ENCODE measurements around the gene NUBPL.

The NUBPL gene

GRCh38 chr14:31544816-31545215, 16.4 kb upstream of the NUBPL start:
- TF ChIP-seq TEAD4 (IDR thresholded peaks at IDR 0.05), result no peak
- no peak for TF ChIP-seq FOXM1 (IDR thresholded peaks at IDR 0.05; ENCODE audit: borderline replicate concordance, low read depth)
- TF ChIP-seq TAF1 (IDR thresholded peaks at IDR 0.05; ENCODE audit: low read depth), result no peak
- TF ChIP-seq TCF12 (IDR thresholded peaks at IDR 0.05; ENCODE audit: low read depth), result no peak
- no peak for TF ChIP-seq YY1 (IDR thresholded peaks at IDR 0.05; ENCODE audit: low read depth)
- no peak for TF ChIP-seq MAX (IDR thresholded peaks at IDR 0.05)
- TF ChIP-seq EP300 (IDR thresholded peaks at IDR 0.05; ENCODE audit: borderline replicate concordance), result no peak

DNA sequence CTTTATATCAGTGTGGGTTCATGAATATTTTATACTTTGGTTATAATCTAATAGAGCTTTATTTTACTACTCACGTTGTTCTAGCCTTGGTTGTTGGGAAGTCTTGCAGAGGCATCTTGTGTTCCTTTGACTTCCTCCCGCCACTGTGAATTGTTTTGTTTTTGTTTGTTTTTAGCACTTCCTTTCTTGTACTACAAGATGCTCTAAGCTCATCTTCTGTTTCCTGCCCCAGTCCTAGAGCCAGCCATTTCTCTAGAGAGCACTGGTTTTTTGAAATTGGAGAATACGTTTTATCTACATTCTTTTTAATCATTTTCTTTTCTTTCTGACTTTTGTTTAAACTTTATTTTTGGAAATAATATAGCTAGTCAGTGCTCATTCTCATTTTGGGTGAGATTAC, 15.9 kb upstream of the NUBPL start:
- TF ChIP-seq CREB1 (IDR thresholded peaks at IDR 0.05; ENCODE audit: low read depth), result no peak
- TF ChIP-seq FOXM1 (IDR thresholded peaks at IDR 0.05; ENCODE audit: borderline replicate concordance, low read depth), result no peak
- TF ChIP-seq ZBTB7A (IDR thresholded peaks at IDR 0.05; ENCODE audit: low read depth), result no peak
- no peak for TF ChIP-seq TEAD4 (IDR thresholded peaks at IDR 0.05)
- no peak for TF ChIP-seq MAX (IDR thresholded peaks at IDR 0.05)
- TF ChIP-seq, protein P1, sequence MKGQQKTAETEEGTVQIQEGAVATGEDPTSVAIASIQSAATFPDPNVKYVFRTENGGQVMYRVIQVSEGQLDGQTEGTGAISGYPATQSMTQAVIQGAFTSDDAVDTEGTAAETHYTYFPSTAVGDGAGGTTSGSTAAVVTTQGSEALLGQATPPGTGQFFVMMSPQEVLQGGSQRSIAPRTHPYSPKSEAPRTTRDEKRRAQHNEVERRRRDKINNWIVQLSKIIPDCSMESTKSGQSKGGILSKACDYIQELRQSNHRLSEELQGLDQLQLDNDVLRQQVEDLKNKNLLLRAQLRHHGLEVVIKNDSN (IDR thresholded peaks at IDR 0.05), result no peak
- no peak for TF ChIP-seq EGR1 (IDR thresholded peaks at IDR 0.05)
- no peak for TF ChIP-seq EP300 (IDR thresholded peaks at IDR 0.05; ENCODE audit: borderline replicate concordance)
- no peak for TF ChIP-seq RAD21 (IDR thresholded peaks at IDR 0.05; ENCODE audit: low read depth)
- TF ChIP-seq YY1 (IDR thresholded peaks at IDR 0.05; ENCODE audit: low read depth), result no peak
- TF ChIP-seq TAF1 (IDR thresholded peaks at IDR 0.05; ENCODE audit: low read depth), result no peak
- TF ChIP-seq NFIC (IDR thresholded peaks at IDR 0.05), result no peak
- TF ChIP-seq, protein P2, sequence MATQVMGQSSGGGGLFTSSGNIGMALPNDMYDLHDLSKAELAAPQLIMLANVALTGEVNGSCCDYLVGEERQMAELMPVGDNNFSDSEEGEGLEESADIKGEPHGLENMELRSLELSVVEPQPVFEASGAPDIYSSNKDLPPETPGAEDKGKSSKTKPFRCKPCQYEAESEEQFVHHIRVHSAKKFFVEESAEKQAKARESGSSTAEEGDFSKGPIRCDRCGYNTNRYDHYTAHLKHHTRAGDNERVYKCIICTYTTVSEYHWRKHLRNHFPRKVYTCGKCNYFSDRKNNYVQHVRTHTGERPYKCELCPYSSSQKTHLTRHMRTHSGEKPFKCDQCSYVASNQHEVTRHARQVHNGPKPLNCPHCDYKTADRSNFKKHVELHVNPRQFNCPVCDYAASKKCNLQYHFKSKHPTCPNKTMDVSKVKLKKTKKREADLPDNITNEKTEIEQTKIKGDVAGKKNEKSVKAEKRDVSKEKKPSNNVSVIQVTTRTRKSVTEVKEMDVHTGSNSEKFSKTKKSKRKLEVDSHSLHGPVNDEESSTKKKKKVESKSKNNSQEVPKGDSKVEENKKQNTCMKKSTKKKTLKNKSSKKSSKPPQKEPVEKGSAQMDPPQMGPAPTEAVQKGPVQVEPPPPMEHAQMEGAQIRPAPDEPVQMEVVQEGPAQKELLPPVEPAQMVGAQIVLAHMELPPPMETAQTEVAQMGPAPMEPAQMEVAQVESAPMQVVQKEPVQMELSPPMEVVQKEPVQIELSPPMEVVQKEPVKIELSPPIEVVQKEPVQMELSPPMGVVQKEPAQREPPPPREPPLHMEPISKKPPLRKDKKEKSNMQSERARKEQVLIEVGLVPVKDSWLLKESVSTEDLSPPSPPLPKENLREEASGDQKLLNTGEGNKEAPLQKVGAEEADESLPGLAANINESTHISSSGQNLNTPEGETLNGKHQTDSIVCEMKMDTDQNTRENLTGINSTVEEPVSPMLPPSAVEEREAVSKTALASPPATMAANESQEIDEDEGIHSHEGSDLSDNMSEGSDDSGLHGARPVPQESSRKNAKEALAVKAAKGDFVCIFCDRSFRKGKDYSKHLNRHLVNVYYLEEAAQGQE (IDR thresholded peaks at IDR 0.05; ENCODE audit: low read depth), result no peak

DNA sequence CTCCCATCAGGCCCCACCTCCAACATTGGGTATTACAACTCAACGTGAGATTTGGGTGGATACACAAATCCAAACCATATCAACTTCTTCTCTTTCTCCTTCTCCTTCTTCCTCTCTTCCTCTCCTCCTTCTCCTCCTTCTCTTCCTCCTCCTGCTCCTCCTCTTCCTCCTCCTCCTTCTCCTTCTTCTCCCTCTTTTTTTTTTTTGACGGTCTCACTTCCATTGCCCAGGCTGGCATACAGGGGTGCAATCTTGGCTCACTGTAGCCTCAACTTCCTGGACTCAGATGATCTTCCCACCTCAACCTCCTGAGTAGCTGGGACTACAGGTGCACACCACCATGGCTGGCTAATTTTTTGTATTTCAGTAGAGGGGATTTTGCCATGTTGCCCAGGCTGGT, 11.4 kb upstream of the NUBPL start:
- no peak for TF ChIP-seq CEBPB (IDR thresholded peaks at IDR 0.05)
- TF ChIP-seq RAD21 (IDR thresholded peaks at IDR 0.05; ENCODE audit: low read depth), result no peak
- TF ChIP-seq CREB1 (IDR thresholded peaks at IDR 0.05; ENCODE audit: low read depth), result no peak
- TF ChIP-seq TAF1 (IDR thresholded peaks at IDR 0.05; ENCODE audit: low read depth), result no peak
- TF ChIP-seq YY1 (IDR thresholded peaks at IDR 0.05; ENCODE audit: low read depth), result no peak
- TF ChIP-seq EGR1 (IDR thresholded peaks at IDR 0.05), result no peak
- TF ChIP-seq MAX (IDR thresholded peaks at IDR 0.05), result no peak
- TF ChIP-seq NFIC (IDR thresholded peaks at IDR 0.05), result no peak
- TF ChIP-seq ZBTB7A (IDR thresholded peaks at IDR 0.05; ENCODE audit: low read depth), result no peak
- TF ChIP-seq TEAD4 (IDR thresholded peaks at IDR 0.05), result no peak
- TF ChIP-seq, protein P2 (IDR thresholded peaks at IDR 0.05; ENCODE audit: low read depth), result no peak
- TF ChIP-seq TCF12 (IDR thresholded peaks at IDR 0.05; ENCODE audit: low read depth), result no peak
- TF ChIP-seq EP300 (IDR thresholded peaks at IDR 0.05; ENCODE audit: borderline replicate concordance), result no peak

DNA sequence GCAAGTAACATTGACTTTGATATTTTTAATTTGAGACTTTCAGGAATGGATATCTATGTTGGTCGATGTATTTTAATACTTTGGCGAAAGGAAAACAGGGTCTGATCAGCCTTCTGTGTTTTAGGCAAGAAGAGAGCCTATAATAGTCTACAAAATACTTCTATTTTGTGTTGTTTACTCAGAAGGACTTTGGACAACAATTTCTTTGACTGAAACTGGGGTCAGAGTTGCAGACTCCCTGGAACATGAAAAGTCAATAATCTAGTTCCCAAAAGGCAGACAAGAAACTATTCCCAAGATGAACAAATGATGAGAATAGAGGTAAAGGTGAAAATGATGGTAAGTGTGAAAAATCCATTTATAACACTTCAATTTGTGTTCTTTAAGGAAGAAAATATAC, 10.6 kb upstream of the NUBPL start:
- TF ChIP-seq CEBPB (IDR thresholded peaks at IDR 0.05) (no peak), FOXM1 (IDR thresholded peaks at IDR 0.05; ENCODE audit: borderline replicate concordance, low read depth) (no peak), EGR1 (IDR thresholded peaks at IDR 0.05) (no peak), EP300 (IDR thresholded peaks at IDR 0.05; ENCODE audit: borderline replicate concordance) (no peak), TCF12 (IDR thresholded peaks at IDR 0.05; ENCODE audit: low read depth) (no peak), MAX (IDR thresholded peaks at IDR 0.05) (no peak)

- TF ChIP-seq CEBPB (IDR thresholded peaks at IDR 0.05) (no peak), NFIC (IDR thresholded peaks at IDR 0.05) (no peak), TEAD4 (IDR thresholded peaks at IDR 0.05) (no peak)
Observed at GRCh38 chr14:31556191-31556590, 5.0 kb upstream of the NUBPL start.

DNA sequence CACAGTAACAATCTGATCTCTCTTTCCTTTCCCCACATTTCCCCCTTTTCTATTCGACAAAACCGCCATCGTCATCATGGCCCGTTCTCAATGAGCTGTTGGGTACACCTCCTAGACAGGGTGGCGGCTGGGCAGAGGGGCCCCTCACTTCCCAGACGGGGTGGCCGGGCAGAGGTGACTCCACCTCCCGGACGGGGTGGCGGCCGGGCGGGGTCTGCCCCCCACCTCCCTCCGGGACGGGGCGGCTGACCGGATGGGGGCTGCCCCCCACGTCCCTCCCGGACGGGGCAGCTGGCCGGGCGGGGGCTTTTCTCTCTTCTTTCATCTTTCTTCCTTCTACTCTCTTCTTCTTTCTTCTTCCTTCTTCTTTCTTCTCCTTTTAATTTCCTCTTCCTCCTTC, 1.3 kb upstream of the NUBPL start:
- TF ChIP-seq MAX (IDR thresholded peaks at IDR 0.05) (no peak), TAF1 (IDR thresholded peaks at IDR 0.05; ENCODE audit: low read depth) (no peak), RAD21 (IDR thresholded peaks at IDR 0.05; ENCODE audit: low read depth) (no peak), EP300 (IDR thresholded peaks at IDR 0.05; ENCODE audit: borderline replicate concordance) (no peak), TEAD4 (IDR thresholded peaks at IDR 0.05) (no peak), YY1 (IDR thresholded peaks at IDR 0.05; ENCODE audit: low read depth) (no peak), CEBPB (IDR thresholded peaks at IDR 0.05) (no peak), NFIC (IDR thresholded peaks at IDR 0.05) (no peak), TCF12 (IDR thresholded peaks at IDR 0.05; ENCODE audit: low read depth) (no peak), EGR1 (IDR thresholded peaks at IDR 0.05) (no peak), CREB1 (IDR thresholded peaks at IDR 0.05; ENCODE audit: low read depth) (no peak), ZBTB7A (IDR thresholded peaks at IDR 0.05; ENCODE audit: low read depth) (no peak), FOXM1 (IDR thresholded peaks at IDR 0.05; ENCODE audit: borderline replicate concordance, low read depth) (no peak)
- TF ChIP-seq, protein P2 (IDR thresholded peaks at IDR 0.05; ENCODE audit: low read depth), result no peak
- TF ChIP-seq, protein P1 (IDR thresholded peaks at IDR 0.05), result no peak
